ENCODE results near the gene MFSD6L.

MFSD6L gene, protein sequence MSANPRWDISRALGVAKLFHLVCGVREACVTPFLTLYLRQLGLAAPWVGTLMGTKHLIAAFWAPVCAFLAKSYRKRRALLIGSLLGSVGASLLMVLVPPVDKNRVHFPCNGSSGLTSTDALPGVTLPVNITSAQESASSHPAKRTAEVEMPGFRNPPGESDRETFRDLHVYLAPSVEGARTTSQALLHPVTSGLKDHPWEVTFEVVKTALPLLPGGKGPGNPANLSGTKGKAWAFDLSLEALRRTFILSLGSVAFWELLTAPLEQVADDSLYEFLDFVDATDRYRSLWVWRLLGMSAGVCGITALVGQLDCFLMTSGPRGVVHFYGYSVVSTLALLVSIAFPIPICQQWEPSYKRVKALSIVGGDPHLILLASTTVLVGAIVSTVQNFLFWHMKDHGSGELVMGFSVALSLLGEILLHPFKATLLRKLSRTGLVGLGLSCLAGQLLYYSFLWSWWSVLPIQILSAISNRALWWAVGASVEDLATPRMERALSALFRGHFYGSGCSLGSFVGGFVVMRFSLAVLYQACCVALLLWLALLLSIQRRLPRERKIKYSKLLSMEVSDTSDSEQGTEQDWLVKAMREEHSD

DNA sequence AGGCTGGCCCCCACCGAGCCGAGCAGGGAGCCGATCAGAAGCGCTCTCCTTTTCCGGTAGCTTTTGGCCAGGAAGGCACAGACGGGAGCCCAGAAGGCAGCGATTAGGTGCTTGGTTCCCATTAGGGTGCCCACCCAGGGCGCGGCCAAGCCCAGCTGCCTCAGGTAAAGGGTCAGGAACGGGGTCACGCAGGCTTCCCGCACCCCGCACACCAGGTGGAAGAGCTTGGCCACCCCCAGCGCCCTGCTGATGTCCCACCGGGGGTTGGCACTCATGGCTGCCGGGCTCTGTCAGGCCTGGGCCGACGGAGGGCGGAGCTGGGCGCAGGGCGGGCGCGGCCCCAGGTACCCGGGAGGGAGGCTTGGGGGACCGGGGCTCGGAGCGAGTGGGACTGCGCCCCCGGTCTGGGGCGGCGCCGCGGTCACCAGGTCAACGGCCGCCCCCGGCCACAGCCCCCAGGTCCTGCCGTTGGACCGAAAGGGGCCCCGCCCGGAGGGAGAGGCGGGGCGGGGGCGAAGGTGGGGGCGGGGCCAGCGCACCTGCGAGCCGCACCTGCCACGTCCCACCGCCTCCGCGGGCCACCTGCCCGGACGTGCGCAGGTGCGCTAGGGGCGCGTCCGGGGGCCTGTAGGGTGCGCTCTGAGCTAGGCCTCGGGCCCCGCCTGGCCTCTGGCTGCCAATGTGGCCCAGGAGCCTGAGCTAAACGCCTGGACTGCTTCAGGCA lies at the start of gene MFSD6L:
Gene MFSD6L, minus strand, starts transcription at position 520 of the 724 bp plus-strand sequence. Its CDS starts 245 bp downstream, at position 275.
- DNase-seq: no peak

DNA sequence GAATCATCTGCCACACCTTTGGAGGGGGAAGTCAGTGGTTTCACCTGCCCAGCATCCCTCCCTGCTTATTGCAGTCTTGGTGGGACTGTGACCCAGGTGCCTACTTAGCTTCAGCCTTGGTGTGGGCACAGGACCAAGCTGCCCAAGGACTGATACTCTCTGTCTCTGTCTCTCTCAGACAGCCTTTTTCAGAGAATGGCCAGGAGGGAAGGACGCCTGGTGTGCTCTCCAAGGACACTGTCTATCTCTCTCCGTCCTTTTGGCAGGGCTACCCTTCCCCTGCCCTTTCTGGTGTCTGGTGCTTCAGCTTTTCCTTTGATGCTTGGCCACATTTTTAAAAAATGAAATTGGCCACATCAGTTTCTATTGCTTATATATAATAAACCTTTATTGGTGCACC lies 48.7 kb upstream of the MFSD6L start:
- no peak for DNase-seq
- in situ Hi-C loops (cut with HindIII; ENCODE audit: low pct_ligation_motif_present, low pct_unique_long_range_greater_than_20kb, low sequenced_read_pairs): no loop called here

More for the DNA sequence above, at the start of gene MFSD6L:
- in situ Hi-C loops (cut with HindIII; ENCODE audit: low pct_ligation_motif_present, low pct_unique_long_range_greater_than_20kb, low sequenced_read_pairs): no loop called here

DNA sequence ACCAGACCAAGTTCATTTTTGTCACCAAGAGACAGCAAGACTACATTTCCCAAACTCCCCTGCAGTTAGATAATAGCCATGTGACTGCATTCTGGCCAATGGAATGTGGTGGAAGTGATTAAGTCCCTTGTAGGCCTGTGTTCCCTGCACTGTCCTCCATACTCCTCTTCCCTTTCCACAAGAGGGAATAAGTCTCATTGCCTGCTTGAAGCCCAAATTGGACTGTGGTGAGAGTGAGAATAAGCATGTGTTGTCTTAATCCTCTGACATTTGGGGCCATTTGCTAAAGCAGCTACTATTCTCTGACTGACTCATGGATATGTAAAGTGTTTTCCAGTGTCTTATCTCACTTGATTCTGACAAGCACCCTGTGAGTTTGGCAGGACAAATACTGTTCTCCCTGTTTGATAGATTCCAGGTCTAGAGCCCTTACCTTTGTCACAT lies 47.6 kb upstream of the MFSD6L start:
- DNase-seq: peak; percentile 10
- in situ Hi-C loops (cut with HindIII; ENCODE audit: low pct_ligation_motif_present, low pct_unique_long_range_greater_than_20kb, low sequenced_read_pairs): no loop called here

DNA sequence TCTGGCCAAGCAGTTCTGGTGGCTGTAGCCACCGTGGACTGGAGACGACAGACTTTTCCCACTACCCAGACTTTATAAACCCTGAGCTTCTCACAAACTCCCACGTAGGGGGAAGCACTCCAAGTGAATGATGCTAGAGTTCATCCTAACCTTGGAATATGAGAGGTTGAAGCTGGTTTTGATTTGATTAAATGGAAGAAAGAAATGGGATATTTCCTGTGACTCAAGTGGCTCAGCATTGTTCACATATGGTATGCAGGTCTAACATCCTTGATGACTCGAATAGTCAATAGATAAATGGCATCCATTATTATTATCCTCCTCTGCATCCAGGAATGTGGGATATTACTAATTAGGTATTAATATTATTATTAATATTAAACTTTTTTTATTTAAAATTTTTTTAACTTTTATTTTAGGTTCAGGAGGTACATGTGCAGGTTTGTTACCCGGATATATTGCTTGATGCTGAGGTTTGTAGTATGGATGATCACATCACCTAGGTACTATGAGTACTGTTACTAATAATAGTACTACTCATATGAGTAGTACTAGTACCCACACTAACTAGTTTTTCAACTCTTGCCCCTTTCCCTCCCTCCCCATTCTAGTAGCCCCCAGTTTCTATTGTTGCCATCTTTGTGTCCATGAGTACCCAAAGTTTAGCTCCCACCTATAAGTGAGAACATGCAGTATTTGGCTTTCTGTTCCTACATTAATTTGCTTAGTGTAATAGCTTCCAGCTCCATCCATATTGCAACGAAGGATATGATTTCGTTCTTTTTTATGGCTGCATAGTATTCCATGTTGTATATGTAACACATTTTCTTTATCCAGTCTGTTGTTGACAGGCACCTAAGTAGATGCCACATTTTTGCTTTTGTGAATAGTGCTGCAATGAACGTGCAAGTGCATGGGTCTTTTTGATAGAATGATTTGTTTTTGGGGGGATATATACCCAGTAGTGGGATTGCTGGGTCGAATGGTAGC lies 45.4 kb upstream of the MFSD6L start:
- in situ Hi-C loops (cut with HindIII; ENCODE audit: low pct_ligation_motif_present, low pct_unique_long_range_greater_than_20kb, low sequenced_read_pairs): no loop called here
- no peak for DNase-seq

DNA sequence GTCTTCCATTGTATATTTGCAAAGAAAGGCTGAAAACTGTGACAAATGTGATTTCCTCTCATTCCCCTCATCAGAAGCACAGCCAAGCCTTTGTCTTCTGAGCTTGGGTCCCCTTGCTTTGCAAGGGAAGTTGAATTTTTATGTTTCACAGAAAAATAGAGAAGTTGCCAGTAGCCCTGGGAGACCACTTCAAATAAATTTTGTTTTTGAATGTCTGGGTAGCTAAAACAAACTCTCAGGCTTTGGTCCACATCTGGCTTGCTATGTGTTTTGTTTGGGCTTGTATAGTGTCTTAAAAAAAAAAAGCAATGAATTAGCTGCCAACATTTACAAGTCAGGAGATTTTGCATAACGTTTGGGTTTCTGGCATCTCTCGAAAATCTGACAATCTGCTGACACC lies 44.2 kb upstream of the MFSD6L start:
- in situ Hi-C loops (cut with HindIII; ENCODE audit: low pct_ligation_motif_present, low pct_unique_long_range_greater_than_20kb, low sequenced_read_pairs): no loop called here
- DNase-seq: no peak

DNA sequence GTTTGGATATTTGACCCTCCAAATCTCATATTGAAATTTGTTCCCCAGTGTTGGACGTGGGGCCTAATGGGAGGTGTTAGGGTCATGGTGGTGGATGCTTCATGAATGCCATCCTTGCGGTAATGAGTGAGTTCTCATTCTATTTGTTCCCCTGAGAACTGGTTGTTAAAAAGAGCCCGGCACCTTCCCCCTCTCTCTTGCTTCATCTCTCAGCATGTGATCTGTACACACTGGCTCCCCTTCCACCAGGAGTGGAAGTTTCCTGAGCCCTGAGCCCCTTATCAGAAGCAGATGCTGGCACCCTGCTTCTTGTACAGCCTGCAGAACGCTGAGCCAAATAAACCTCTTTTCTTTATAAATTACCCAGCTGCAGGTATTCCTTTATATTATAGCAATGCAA lies 42.7 kb upstream of the MFSD6L start:
- in situ Hi-C loops (cut with HindIII; ENCODE audit: low pct_ligation_motif_present, low pct_unique_long_range_greater_than_20kb, low sequenced_read_pairs): no loop called here
- DNase-seq: no peak

DNA sequence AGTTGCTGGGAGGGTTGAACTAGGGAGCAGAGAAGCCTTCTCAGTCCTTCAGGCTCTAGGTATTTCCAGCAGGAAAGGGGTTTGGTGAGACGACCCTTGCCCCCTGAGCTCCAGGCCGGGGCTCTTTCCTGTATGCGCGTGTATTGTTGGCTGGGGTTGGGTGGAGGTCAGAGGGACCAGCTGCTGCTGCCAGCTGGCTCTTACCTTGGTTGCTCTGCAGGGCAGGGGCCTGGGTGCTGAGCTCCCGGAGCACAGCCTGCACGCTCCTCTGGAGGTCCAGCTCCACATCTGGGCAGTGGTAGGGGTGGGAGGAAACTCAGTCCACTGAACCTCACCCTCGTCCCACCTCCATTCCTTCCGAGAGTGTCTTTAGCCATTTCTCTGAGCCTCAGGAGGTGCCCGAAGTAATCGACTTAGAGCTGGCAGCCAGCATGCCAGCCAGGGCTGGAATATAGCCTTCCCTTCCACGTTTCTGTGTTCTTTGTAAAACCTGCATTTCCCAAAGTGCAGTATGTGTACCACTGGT lies 40.3 kb upstream of the MFSD6L start:
- DNase-seq: no peak
- in situ Hi-C loops (cut with HindIII; ENCODE audit: low pct_ligation_motif_present, low pct_unique_long_range_greater_than_20kb, low sequenced_read_pairs): no loop called here

DNA sequence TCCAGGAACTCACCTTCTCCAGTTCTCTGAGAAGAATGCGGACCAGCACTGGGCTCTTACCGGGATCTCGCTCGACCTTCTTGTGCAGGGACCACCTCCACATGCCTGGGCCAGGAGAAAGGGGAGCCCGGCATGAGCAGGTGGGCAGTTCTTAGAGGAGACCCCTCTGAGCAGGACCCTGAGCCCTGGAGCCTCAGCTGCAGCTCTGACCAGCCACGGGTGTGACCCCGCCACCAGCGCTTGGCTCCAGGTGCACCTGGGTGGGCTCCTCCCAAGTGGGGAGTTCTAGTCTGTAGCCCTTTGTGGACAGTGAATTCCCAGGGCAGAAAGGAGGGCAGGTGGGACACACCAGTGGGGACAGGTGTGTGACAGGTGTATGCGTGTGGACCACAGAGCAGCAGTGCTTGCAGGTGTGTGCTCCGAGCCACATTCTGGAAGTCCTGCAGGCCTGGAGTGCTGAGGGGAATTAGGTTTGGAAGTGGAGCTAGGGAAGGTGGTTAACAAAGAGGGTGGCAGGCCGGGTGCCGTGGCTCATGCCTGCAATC lies 39.5 kb upstream of the MFSD6L start:
- DNase-seq: no peak
- in situ Hi-C loops (cut with HindIII; ENCODE audit: low pct_ligation_motif_present, low pct_unique_long_range_greater_than_20kb, low sequenced_read_pairs): no loop called here

DNA sequence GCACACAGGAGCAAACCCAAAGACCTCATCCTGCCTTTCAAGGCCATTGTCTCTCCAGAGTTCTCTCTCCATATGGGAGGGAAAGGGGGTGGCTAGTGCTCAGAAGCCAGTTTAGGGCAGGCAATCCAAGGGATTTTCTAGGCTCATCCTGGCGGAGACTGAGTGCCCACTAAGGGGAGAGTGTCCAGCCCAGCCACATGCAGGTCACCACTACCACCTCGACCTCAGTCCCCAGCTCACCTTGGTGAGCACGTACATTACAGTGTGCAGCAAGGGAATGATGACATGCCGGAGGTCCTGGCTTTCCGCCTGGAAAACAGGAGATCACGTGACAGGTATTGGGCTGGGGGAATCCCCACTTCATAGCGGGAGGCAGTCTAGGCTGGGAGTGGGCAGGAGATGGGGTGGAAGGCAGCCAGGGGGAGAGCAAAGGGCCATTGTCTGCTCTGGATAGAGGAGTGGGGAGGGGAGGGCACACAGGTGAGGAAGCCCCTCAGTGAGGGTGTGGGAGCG lies 38.5 kb upstream of the MFSD6L start:
- in situ Hi-C loops (cut with HindIII; ENCODE audit: low pct_ligation_motif_present, low pct_unique_long_range_greater_than_20kb, low sequenced_read_pairs): no loop called here
- no peak for DNase-seq

DNA sequence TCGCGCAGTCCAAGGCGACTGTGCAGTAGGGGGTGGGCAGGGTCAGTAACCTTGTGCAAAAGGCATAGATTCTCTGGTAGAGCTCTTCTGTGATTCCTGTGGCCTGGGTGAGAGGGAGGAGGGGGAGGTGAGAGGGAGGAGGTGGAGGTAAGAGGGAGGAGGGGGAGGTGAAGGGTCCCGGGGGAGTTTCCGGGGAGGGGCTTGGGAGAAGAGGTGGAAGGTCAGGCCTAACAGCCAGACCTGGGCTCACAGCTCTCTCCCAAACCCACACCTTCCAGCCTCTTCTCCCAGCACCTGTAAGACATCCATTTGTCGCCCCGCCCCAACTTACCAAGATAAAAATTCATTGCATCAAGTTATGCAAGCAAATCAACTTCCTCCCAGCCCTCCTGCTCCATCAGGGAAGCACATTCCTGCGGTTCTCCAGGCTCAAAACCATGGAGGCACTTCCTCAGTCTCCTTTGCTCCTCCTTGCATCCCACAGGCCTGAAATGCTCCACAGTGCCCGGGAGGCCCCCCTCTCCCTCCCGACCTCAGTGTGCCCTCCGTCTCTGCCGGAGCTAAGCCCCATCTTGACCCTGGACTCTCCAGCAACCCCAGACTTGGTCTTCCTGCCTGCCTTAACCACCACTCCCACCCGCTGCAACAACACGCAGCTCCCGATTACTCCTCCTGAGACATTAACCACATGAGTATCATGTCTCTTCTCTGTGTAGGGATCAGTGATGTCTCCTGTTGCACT lies 37.8 kb upstream of the MFSD6L start:
- in situ Hi-C loops (cut with HindIII; ENCODE audit: low pct_ligation_motif_present, low pct_unique_long_range_greater_than_20kb, low sequenced_read_pairs): no loop called here
- no peak for DNase-seq

DNA sequence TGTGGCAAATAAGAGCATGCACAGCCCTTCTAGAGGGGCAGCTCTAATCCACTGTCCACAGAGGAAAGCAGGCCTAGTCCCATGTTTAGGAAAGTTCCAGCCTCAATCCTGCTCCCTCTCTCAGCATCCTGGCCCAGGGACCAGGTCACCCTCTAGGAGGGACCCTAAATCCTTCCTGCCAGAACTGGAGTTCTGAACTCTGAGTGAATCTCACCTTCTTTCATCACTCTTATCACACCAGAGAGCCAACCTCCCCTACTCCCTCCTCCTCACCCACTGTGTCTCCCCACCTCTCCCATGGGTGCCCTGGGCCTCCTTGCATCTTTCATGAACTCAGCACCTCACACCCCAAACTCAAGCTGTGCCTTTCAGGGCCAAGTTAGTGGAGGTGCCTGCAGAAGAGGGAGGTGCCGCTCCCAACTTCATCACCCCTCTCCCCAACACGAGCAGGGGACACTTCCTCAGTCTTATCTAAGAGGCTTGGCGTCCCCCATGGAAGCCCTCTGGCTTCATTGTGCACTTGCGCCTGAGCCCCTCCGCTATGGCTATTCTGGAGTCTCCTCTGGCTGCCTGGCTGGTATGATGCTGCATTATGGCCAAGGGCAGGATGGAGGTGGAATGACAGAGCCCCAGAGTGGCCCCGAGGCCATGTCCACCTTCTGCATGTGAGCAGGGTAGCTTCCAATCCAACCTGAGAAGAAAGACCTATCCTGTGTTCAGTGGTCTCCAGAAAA lies 36.6 kb upstream of the MFSD6L start:
- in situ Hi-C loops (cut with HindIII; ENCODE audit: low pct_ligation_motif_present, low pct_unique_long_range_greater_than_20kb, low sequenced_read_pairs): no loop called here
- DNase-seq: no peak

DNA sequence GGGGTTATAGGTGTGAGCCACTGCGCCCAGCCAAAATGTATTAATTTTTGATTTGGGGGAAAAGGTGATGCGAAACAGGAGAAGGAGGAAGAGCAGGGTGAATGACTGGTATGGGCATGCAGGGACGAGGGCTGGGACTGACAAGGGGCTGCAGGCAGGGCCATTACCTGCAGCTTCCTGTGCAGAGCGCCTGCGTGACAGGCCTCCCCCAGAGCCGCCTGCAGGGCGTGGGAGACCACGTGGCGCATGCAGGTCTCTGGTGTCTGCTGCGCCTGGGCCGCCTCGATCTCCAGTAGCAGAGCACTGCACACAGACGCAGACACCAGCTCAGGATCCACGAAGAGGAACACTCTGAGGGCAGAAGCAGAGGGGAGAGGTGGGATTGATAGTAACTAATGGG lies 35.9 kb upstream of the MFSD6L start:
- in situ Hi-C loops (cut with HindIII; ENCODE audit: low pct_ligation_motif_present, low pct_unique_long_range_greater_than_20kb, low sequenced_read_pairs): no loop called here
- no peak for DNase-seq

DNA sequence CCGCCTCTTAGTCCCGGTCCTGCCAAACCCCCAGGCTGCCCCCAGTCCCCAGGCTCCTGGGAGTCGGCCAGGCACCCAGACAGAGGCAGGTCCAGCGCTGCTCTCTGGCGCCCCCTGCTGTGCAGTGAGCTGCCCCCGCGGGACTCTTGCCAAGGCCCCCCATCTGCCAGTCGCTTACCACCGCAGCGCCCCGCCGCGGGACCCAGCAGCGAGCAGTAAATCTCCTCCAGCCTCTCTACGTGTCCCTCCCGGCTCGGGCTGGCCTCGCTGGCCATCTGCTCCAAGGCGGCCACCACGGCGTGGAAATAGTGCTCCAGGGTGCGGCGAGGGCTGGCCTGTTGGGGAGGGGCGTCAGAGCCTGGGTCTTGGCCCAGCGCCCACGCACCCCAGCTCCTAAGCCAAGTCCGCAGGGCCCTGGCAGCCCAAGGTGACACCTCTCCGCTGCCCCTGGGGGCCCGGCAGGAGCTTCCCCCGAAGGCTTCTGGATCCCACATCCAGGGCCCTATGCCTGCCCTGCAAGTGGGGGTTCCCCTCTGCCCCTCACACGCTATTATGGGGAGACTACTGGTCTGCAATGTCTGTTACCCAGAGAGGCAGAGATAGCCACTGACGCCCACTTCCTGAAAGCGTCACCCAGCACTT lies 33.7 kb upstream of the MFSD6L start:
- DNase-seq: no peak
- in situ Hi-C loops (cut with HindIII; ENCODE audit: low pct_ligation_motif_present, low pct_unique_long_range_greater_than_20kb, low sequenced_read_pairs): no loop called here

DNA sequence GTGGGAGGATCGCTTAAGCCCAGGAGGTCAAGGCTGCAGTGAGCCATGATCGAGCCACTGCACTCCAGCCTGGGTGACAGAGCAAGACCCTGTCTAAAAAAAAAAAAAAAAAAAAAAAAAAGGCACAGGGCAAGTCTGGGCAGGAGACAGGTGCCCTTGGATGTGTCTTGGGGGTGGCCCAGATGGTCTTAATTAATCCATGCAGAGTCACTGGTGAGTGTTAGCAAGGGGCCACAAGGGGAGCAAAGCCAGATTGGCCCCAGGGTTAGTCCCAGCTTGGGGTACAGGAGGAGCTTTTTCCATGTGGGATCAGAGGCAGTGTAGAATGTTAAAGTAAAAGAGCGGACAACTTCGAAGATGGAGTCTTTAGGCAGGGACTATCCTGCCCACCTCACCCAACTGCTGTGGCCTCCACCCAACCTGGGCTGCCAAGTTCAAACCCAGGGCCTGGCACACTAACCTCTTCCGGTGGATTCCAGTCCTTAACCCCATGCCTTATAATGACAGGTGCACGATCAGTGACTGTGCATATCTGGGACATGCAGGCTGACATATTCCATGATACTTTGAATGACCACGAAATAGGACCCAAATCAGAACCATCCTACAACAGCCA lies 32.2 kb upstream of the MFSD6L start:
- DNase-seq: no peak
- in situ Hi-C loops (cut with HindIII; ENCODE audit: low pct_ligation_motif_present, low pct_unique_long_range_greater_than_20kb, low sequenced_read_pairs): no loop called here

DNA sequence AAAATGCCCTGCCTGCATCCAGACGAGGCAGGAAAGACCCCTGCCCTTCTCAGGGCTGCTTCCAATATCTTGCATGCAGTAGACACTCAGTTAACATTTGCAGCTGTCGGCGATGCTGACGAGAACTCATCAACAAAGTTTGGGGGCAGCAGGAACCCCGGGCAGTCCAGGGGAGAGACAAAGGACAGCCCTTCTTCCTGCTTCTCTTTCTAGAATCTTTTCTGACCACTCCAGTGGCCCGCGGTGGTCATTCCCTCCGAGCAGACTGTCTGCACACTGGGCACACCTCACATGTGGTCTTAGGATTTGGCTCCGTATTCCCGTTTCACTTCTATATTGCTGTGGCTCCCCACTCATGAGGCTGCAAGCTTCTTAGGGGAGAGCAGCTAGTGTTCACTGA lies 31.0 kb upstream of the MFSD6L start:
- in situ Hi-C loops (cut with HindIII; ENCODE audit: low pct_ligation_motif_present, low pct_unique_long_range_greater_than_20kb, low sequenced_read_pairs): no loop called here
- no peak for DNase-seq
